PFSK-1 (cell line): ENCODE measurements around the gene SYNGR1.

Source experiments
- POLR2AphosphoS5 ChIP-seq: IDR thresholded peaks from 2 replicates; pipeline ENCODE4 v1.6.1; 2012; ENCODE audit warnings: low read depth, mild to moderate bottlenecking, control low read depth, low read length, moderate library complexity
- REST ChIP-seq, 2 experiments: IDR thresholded peaks; 2 replicates each; pipeline versions ENCODE4 v1.6.1 to v1.8.0; 2011 to 2012; ENCODE audit warnings: low read depth in 2 of 2, low read length in 2 of 2, control low read depth in 1 of 2, inconsistent platforms in 1 of 2, mild to moderate bottlenecking in 1 of 2, moderate library complexity in 1 of 2; ENCODE audit not compliant: insufficient read depth in 1 of 2
- SIN3A ChIP-seq: IDR thresholded peaks from 2 replicates; pipeline ENCODE4 v1.6.1; 2012; ENCODE audit warnings: mild to moderate bottlenecking, low read length, moderate library complexity, borderline replicate concordance; ENCODE audit not compliant: insufficient read depth
- TAF1 ChIP-seq: IDR thresholded peaks from 2 replicates; pipeline ENCODE4 v1.6.1; 2012; ENCODE audit warnings: low read length, control low read depth, borderline replicate concordance; ENCODE audit not compliant: insufficient read depth

DNA sequence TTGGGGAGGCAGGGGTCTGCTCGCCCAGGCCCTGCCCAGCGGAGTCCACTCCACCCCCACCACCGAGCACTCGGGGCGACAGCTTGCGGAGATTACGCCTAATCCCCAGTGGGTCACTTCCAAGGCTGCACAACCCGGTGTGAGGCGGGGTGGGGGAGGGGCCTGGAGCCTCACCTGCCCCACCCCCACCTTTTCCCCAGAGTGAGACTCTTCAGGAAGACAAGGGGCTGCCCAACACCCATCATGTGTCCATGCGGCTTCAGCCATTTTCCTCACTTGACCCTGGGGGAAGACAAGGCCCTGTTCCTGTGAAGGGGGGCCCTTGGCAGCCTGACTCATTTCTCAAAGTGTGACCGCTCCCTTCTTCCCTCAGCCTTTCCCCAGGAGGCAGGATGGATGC is 12.5 kb downstream of the SYNGR1 start:
- TF ChIP-seq REST (IDR thresholded peaks at IDR 0.05; ENCODE audit: insufficient read depth in 1 of 2, low read depth in 2 of 2, low read length in 2 of 2) (no peak), SIN3A (no peak), POLR2AphosphoS5 (no peak), TAF1 (no peak)
